Measurements from ENCODE around the gene LENG8.

DNA sequence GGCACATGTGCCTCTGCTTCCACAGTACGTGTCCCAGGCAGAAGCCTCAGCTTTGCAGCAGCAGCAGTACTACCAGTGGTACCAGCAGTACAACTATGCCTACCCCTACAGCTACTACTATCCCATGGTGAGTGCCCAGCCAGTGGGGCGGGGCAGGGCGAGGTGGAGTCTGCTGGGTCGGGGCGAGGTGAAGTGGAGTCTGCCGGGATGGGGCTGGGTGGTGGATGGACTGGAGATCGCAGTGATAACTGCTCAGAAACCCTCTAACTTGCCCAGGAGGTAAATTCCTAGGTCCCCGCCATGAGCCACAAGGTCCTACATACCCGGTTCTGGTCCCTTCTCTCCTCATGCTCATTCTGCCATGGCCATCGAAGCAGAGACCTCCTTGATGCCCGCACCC, 3.6 kb downstream of the LENG8 start:
- TF ChIP-seq, protein P1, sequence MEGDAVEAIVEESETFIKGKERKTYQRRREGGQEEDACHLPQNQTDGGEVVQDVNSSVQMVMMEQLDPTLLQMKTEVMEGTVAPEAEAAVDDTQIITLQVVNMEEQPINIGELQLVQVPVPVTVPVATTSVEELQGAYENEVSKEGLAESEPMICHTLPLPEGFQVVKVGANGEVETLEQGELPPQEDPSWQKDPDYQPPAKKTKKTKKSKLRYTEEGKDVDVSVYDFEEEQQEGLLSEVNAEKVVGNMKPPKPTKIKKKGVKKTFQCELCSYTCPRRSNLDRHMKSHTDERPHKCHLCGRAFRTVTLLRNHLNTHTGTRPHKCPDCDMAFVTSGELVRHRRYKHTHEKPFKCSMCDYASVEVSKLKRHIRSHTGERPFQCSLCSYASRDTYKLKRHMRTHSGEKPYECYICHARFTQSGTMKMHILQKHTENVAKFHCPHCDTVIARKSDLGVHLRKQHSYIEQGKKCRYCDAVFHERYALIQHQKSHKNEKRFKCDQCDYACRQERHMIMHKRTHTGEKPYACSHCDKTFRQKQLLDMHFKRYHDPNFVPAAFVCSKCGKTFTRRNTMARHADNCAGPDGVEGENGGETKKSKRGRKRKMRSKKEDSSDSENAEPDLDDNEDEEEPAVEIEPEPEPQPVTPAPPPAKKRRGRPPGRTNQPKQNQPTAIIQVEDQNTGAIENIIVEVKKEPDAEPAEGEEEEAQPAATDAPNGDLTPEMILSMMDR (IDR thresholded peaks at IDR 0.05; ENCODE audit: low read length): no peak
- TF ChIP-seq EZH2 (IDR thresholded peaks at IDR 0.05; ENCODE audit: borderline replicate concordance, low read length): no peak
